Uterus (tissue), 4 donors: Measurements from ENCODE around the gene HDDC2. TPM values are rescaled to one million over a fixed set of nuclear protein-coding genes. Genes with fewer than 3 reads are reported as not detected.
A peak's percentile ranks its signal among the peaks of the same experiment; 100 is the strongest.

Source experiments
- DNase-seq, 2 donors: peaks; one replicate each; pipeline ENCODE4 v3.0.0-alpha.2; 2019 to 2020
- H3K27ac ChIP-seq, 2 donors: fragments of 200-600 bp; sonication (generic); 1 replicate in 1 of 2; 2 replicates in 1 of 2; pipeline ENCODE4 v1.5.1; 2016 to 2018
- H3K27me3 ChIP-seq, 2 donors: fragments of 200-600 bp; sonication (generic); one replicate each; pipeline ENCODE4 v1.5.1; 2018 to 2019; ENCODE audit warnings: control low read depth in 1 of 2
- H3K36me3 ChIP-seq, 2 donors: fragments of 200-600 bp; sonication (generic); one replicate each; pipeline ENCODE4 v1.5.1; 2019; ENCODE audit warnings: control low read depth in 1 of 2
- H3K4me1 ChIP-seq, 2 donors: fragments of 200-600 bp; sonication (generic); one replicate each; pipeline ENCODE4 v1.5.1; 2018 to 2019; ENCODE audit warnings: control low read depth in 1 of 2
- H3K4me3 ChIP-seq, 2 donors: fragments of 200-600 bp; sonication (generic); 1 replicate in 1 of 2; 2 replicates in 1 of 2; pipeline ENCODE4 v1.5.1; 2018 to 2019; ENCODE audit warnings: mild to moderate bottlenecking in 1 of 2
- H3K9me3 ChIP-seq, 2 donors: fragments of 200-600 bp; sonication (generic); one replicate each; pipeline ENCODE4 v1.5.1; 2019; ENCODE audit warnings: control low read depth in 1 of 2
- CTCF ChIP-seq, 4 experiments: fragments of 200-600 bp in 2 of 4; fragments of 450-650 bp in 2 of 4; sonication (generic) in 2 of 4; IDR thresholded peaks; one replicate each; pipeline ENCODE4 v1.5.1; 2016 to 2019; ENCODE audit warnings: antibody characterized with exemption in 4 of 4, mild to moderate bottlenecking in 2 of 4, moderate library complexity in 1 of 4
- POLR2A ChIP-seq, 2 donors: fragments of 450-650 bp; IDR thresholded peaks; one replicate each; pipeline ENCODE4 v1.6.1; 2016; ENCODE audit warnings: antibody characterized with exemption in 2 of 2, mild to moderate bottlenecking in 1 of 2, moderate library complexity in 1 of 2
- intact Hi-C: fragments of 100-400 bp; cut with DNase I; formaldehyde crosslinking; loops from one replicate; pipeline ENCODE4 v1.15.1; 2023; ENCODE audit warnings: low total_unique reads
- total RNA-seq, 4 donors: library from RNA; depleted of rRNA in 3 of 4; stranded (reverse); fragments of >200 nt in 3 of 4; gene quantifications; one replicate each; pipeline versions ENCODE4 v1.1.0 to v1.2.4, GENCODE V29; 2014 to 2023
- donor health status: DM: yes; HTN: yes; CAD: no.

Gene HDDC2
- total RNA-seq, 4 donors from 2014 or later = 11.3 to 45.2 (median 36.0) TPM

- TF ChIP-seq CTCF (IDR thresholded peaks at IDR 0.05) = no peak
- intact Hi-C loops = no loop called here
- H3K9me3 ChIP-seq = no peaks in the 10 kb centered on the region
- no peaks in the 10 kb centered on the region for H3K4me1 ChIP-seq
- no peak overlapping the region for H3K4me3 ChIP-seq
- H3K36me3 ChIP-seq = no peaks in the 10 kb centered on the region
- H3K27me3 ChIP-seq = no peaks in the 10 kb centered on the region
- DNase-seq = no peak
- peak overlapping the region in 1 of 2 donors; percentile 32 for H3K27ac ChIP-seq
These were observed 38.5 kb upstream of the HDDC2 start for GRCh38 chr6:125340175-125340835.

GRCh38 chr6:125339653-125340052 lies 37.9 kb upstream of the HDDC2 start:
- H3K4me1 ChIP-seq = no peaks in the 10 kb centered on the region
- DNase-seq = no peak
- no peak for TF ChIP-seq CTCF (IDR thresholded peaks at IDR 0.05)
- peak overlapping the region in 1 of 2 donors; percentile 32 for H3K27ac ChIP-seq
- no peaks in the 10 kb centered on the region for H3K9me3 ChIP-seq
- intact Hi-C loops = no loop called here
- no peaks in the 10 kb centered on the region for H3K27me3 ChIP-seq
- H3K36me3 ChIP-seq = no peaks in the 10 kb centered on the region
- no peak overlapping the region for H3K4me3 ChIP-seq

GRCh38 chr6:125338381-125338780 lies 36.6 kb upstream of the HDDC2 start:
- H3K9me3 ChIP-seq = no peaks in the 10 kb centered on the region
- no peak overlapping the region for H3K27ac ChIP-seq
- H3K4me1 ChIP-seq = no peaks in the 10 kb centered on the region
- H3K27me3 ChIP-seq = no peaks in the 10 kb centered on the region
- intact Hi-C loops = no loop called here
- H3K4me3 ChIP-seq = no peak overlapping the region
- TF ChIP-seq POLR2A (IDR thresholded peaks at IDR 0.05) = no peak
- TF ChIP-seq CTCF (IDR thresholded peaks at IDR 0.05) = no peak
- DNase-seq = no peak
- H3K36me3 ChIP-seq = no peaks in the 10 kb centered on the region

- H3K27me3 ChIP-seq = no peaks in the 10 kb centered on the region
- DNase-seq = no peak
- no peaks in the 10 kb centered on the region for H3K36me3 ChIP-seq
- no peak overlapping the region for H3K27ac ChIP-seq
- intact Hi-C loops = no loop called here
- H3K4me1 ChIP-seq = no peaks in the 10 kb centered on the region
- H3K9me3 ChIP-seq = no peaks in the 10 kb centered on the region
- TF ChIP-seq CTCF (IDR thresholded peaks at IDR 0.05) (no peak), POLR2A (IDR thresholded peaks at IDR 0.05) (no peak)
- no peak overlapping the region for H3K4me3 ChIP-seq
These were observed 35.9 kb upstream of the HDDC2 start for GRCh38 chr6:125337706-125338105.

- TF ChIP-seq CTCF (IDR thresholded peaks at IDR 0.05) (no peak), POLR2A (IDR thresholded peaks at IDR 0.05) (no peak)
- H3K27ac ChIP-seq = no peak overlapping the region
- intact Hi-C loops = no loop called here
- H3K4me1 ChIP-seq = no peaks in the 10 kb centered on the region
- H3K36me3 ChIP-seq = no peaks in the 10 kb centered on the region
- no peaks in the 10 kb centered on the region for H3K9me3 ChIP-seq
- no peaks in the 10 kb centered on the region for H3K27me3 ChIP-seq
- no peak for DNase-seq
- H3K4me3 ChIP-seq = no peak overlapping the region
These were observed 30.9 kb upstream of the HDDC2 start for GRCh38 chr6:125332664-125333063.
